Right atrium auricular region (tissue), 2 donors: ENCODE data around the gene SASH1. TPM values are rescaled to one million over a fixed set of nuclear protein-coding genes. Genes with fewer than 3 reads are reported as not detected.

Experiments used
- DNase-seq: peaks from one replicate; pipeline ENCODE4 v3.0.0-alpha.2; 2019; ENCODE audit warnings: low spot score
- H3K27ac ChIP-seq, 2 donors: fragments of 200-600 bp; sonication (generic); 1 replicate in 1 of 2; 2 replicates in 1 of 2; pipeline ENCODE4 v1.5.1; 2016 to 2019
- H3K27me3 ChIP-seq, 2 donors: fragments of 200-600 bp; sonication (generic); one replicate each; pipeline versions ENCODE4 v1.5.1 to v1.6.0; 2017 to 2019
- H3K36me3 ChIP-seq: fragments of 200-600 bp; sonication (generic); one replicate; pipeline ENCODE4 v1.5.1; 2016
- H3K4me1 ChIP-seq, 2 donors: fragments of 200-600 bp; sonication (generic); one replicate each; pipeline versions ENCODE4 v1.5.1 to v1.6.0; 2017 to 2019
- H3K4me3 ChIP-seq, 2 donors: fragments of 200-600 bp; sonication (generic); 1 replicate in 1 of 2; 2 replicates in 1 of 2; pipeline ENCODE4 v1.5.1; 2017 to 2019; ENCODE audit warnings: mild to moderate bottlenecking in 1 of 2, moderate library complexity in 1 of 2
- H3K9me3 ChIP-seq, 2 donors: fragments of 200-600 bp; sonication (generic); one replicate each; pipeline ENCODE4 v1.5.1; 2019
- CTCF ChIP-seq, 2 donors: fragments of 200-600 bp; sonication (generic); IDR thresholded peaks; one replicate each; pipeline ENCODE4 v1.5.1; 2019; ENCODE audit warnings: antibody characterized with exemption in 2 of 2
- total RNA-seq, 2 donors: library from RNA; depleted of rRNA; stranded (reverse); fragments of >200 nt; gene quantifications; one replicate each; pipeline ENCODE4 v1.1.0, GENCODE V29; 2016

Gene SASH1
- total RNA-seq, 2 donors from 2014 or later, result 39.0 to 42.3 TPM

- H3K4me3 ChIP-seq, result no peak overlapping the region
- H3K36me3 ChIP-seq, result peaks cover 13% of the 10 kb centered on the region
- H3K27ac ChIP-seq, result peak overlapping the region; percentile 66 to 68
- H3K4me1 ChIP-seq, result peaks cover 0 to 76% of the 10 kb centered on the region in 2 donors
- TF ChIP-seq CTCF (IDR thresholded peaks at IDR 0.05), result no peak
- no peaks in the 10 kb centered on the region for H3K9me3 ChIP-seq
- no peaks in the 10 kb centered on the region for H3K27me3 ChIP-seq
- DNase-seq, result no peak
These were observed 176.0 kb downstream of the SASH1 start for GRCh38 chr6:148518511-148519156.

- peak overlapping the region; percentile 66 to 68 for H3K27ac ChIP-seq
- H3K27me3 ChIP-seq, result no peaks in the 10 kb centered on the region
- no peak for DNase-seq
- H3K4me1 ChIP-seq, result peaks cover 0 to 84% of the 10 kb centered on the region in 2 donors
- no peak for TF ChIP-seq CTCF (IDR thresholded peaks at IDR 0.05)
- peaks cover 13% of the 10 kb centered on the region for H3K36me3 ChIP-seq
- no peak overlapping the region for H3K4me3 ChIP-seq
- no peaks in the 10 kb centered on the region for H3K9me3 ChIP-seq
These were observed 177.6 kb downstream of the SASH1 start for GRCh38 chr6:148520109-148520841.

GRCh38 chr6:148521158-148521557, 178.5 kb downstream of the SASH1 start:
- H3K4me1 ChIP-seq, result peaks cover 0 to 80% of the 10 kb centered on the region in 2 donors
- no peaks in the 10 kb centered on the region for H3K27me3 ChIP-seq
- DNase-seq, result no peak
- H3K9me3 ChIP-seq, result no peaks in the 10 kb centered on the region
- H3K36me3 ChIP-seq, result peaks cover 13% of the 10 kb centered on the region
- H3K4me3 ChIP-seq, result no peak overlapping the region
- peak overlapping the region; percentile 66 to 68 for H3K27ac ChIP-seq
- no peak for TF ChIP-seq CTCF (IDR thresholded peaks at IDR 0.05)

GRCh38 chr6:148521586-148521985, 178.9 kb downstream of the SASH1 start:
- Histone ChIP-seq H3K9me3 (no peaks in the 10 kb centered on the region), H3K36me3 (peaks cover 13% of the 10 kb centered on the region), H3K4me1 (peaks cover 0 to 75% of the 10 kb centered on the region in 2 donors), H3K27me3 (no peaks in the 10 kb centered on the region), H3K4me3 (no peak overlapping the region), H3K27ac (peak overlapping the region; percentile 66 to 68)
- no peak for TF ChIP-seq CTCF (IDR thresholded peaks at IDR 0.05)
- DNase-seq, result no peak

- Histone ChIP-seq H3K36me3 (peaks cover 25% of the 10 kb centered on the region), H3K9me3 (no peaks in the 10 kb centered on the region)
These were observed 180.4 kb downstream of the SASH1 start for GRCh38 chr6:148523048-148523447.

More at GRCh38 chr6:148523048-148523447, 180.4 kb downstream of the SASH1 start:
- Histone ChIP-seq H3K4me1 (peaks cover 0 to 63% of the 10 kb centered on the region in 2 donors), H3K27me3 (no peaks in the 10 kb centered on the region), H3K4me3 (no peak overlapping the region), H3K27ac (peak overlapping the region in 1 of 2 donors; percentile 8)
- no peak for DNase-seq
- no peak for TF ChIP-seq CTCF (IDR thresholded peaks at IDR 0.05)
